Measurements from ENCODE around the gene HIGD1C. TPM values are rescaled to one million over a fixed set of nuclear protein-coding genes. Genes with fewer than 3 reads are reported as not detected.

Gene HIGD1C
- total and polyA plus RNA-seq, 9 donors = not detected

DNA sequence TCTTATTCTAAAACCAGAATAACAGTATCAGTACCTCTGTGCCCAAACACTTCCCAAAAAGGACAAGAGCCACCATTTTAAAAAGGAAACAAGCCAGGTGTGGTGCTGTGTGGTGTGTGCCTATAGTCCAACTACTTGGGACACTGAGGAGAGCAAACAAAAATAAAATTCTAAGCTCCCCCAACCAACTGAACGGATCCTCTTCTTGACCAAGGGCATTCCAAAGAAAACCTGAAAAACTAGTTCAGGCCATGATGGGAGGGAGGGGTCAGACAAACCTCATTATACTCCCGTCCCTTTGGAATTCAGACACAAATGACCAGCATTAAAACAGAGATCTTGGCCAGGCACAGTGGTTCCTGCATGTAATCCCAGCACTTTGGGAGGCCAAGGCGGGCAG is 53.3 kb downstream of the HIGD1C start:
- intact Hi-C loops (cut with DNase I) = no loop called here
- H3K9me3 ChIP-seq = no peaks in the 10 kb centered on the region

GRCh38 chr12:51008329-51009055 is 56.1 kb downstream of the HIGD1C start:
- Histone ChIP-seq H3K27me3 (no peaks in the 10 kb centered on the region), H3K9me3 (no peaks in the 10 kb centered on the region), H3K4me3 (no peak overlapping the region), H3K36me3 (no peaks in the 10 kb centered on the region), H3K27ac (no peak overlapping the region), H3K4me1 (ENCODE audit: insufficient read depth) (peaks cover 5% of the 10 kb centered on the region)
- TF ChIP-seq POLR2A (IDR thresholded peaks at IDR 0.05) (no peak), EP300 (IDR thresholded peaks at IDR 0.05) (no peak)
- TF ChIP-seq, protein P1, sequence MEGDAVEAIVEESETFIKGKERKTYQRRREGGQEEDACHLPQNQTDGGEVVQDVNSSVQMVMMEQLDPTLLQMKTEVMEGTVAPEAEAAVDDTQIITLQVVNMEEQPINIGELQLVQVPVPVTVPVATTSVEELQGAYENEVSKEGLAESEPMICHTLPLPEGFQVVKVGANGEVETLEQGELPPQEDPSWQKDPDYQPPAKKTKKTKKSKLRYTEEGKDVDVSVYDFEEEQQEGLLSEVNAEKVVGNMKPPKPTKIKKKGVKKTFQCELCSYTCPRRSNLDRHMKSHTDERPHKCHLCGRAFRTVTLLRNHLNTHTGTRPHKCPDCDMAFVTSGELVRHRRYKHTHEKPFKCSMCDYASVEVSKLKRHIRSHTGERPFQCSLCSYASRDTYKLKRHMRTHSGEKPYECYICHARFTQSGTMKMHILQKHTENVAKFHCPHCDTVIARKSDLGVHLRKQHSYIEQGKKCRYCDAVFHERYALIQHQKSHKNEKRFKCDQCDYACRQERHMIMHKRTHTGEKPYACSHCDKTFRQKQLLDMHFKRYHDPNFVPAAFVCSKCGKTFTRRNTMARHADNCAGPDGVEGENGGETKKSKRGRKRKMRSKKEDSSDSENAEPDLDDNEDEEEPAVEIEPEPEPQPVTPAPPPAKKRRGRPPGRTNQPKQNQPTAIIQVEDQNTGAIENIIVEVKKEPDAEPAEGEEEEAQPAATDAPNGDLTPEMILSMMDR (IDR thresholded peaks at IDR 0.05) = no peak
- 92 to 100% (median 96%) methylated on average over 1 of the region's 1 CpG for WGBS, 3 donors
- intact Hi-C loops (cut with DNase I) = no loop called here
- DNase-seq = no peak

More for the DNA sequence above, 53.3 kb downstream of the HIGD1C start:
- TF ChIP-seq EP300 (IDR thresholded peaks at IDR 0.05) = no peak
- TF ChIP-seq, protein P1 (IDR thresholded peaks at IDR 0.05) = no peak
- 89 to 95% (median 92%) methylated on average over 3 of the region's 3 CpGs for WGBS, 3 donors
- no peak overlapping the region for H3K4me3 ChIP-seq
- peaks cover 5% of the 10 kb centered on the region for H3K4me1 ChIP-seq (ENCODE audit: insufficient read depth)
- no peaks in the 10 kb centered on the region for H3K27me3 ChIP-seq
- no peaks in the 10 kb centered on the region for H3K36me3 ChIP-seq
- H3K27ac ChIP-seq = no peak overlapping the region
- DNase-seq = no peak

GRCh38 chr12:51009056-51009440 is 56.7 kb downstream of the HIGD1C start:
- Histone ChIP-seq H3K4me3 (no peak overlapping the region), H3K4me1 (ENCODE audit: insufficient read depth) (peaks cover 5% of the 10 kb centered on the region), H3K27me3 (no peaks in the 10 kb centered on the region), H3K9me3 (no peaks in the 10 kb centered on the region), H3K27ac (no peak overlapping the region), H3K36me3 (no peaks in the 10 kb centered on the region)
- TF ChIP-seq, protein P1 (IDR thresholded peaks at IDR 0.05) = no peak
- TF ChIP-seq EP300 (IDR thresholded peaks at IDR 0.05) = no peak
- TF ChIP-seq POLR2A (IDR thresholded peaks at IDR 0.05) = no peak
- DNase-seq = peak in 2 of 5 donors; percentile 17 to 43
- 42 to 73% (median 45%) methylated on average over 8 of the region's 8 CpGs for WGBS, 3 donors
- intact Hi-C loops (cut with DNase I) = no loop called here

- Histone ChIP-seq H3K36me3 (no peaks in the 10 kb centered on the region), H3K9me3 (no peaks in the 10 kb centered on the region), H3K4me3 (no peak overlapping the region), H3K27me3 (no peaks in the 10 kb centered on the region), H3K27ac (no peak overlapping the region), H3K4me1 (ENCODE audit: insufficient read depth) (peaks cover 7% of the 10 kb centered on the region)
- TF ChIP-seq, protein P1 (IDR thresholded peaks at IDR 0.05) = no peak
- TF ChIP-seq EP300 (IDR thresholded peaks at IDR 0.05) = no peak
- TF ChIP-seq POLR2A (IDR thresholded peaks at IDR 0.05) = no peak
- intact Hi-C loops (cut with DNase I) = no loop called here
- no peak for DNase-seq
- WGBS, 3 donors = 82 to 88% (median 86%) methylated on average over 4 of the region's 4 CpGs
Measured at GRCh38 chr12:51011955-51012354, 59.6 kb downstream of the HIGD1C start.
